NB4 (cell line): ENCODE results near the gene ATRNL1.
"Not testable (repeated sequence)": the region's sequence is repeated elsewhere in the genome, so short reads cannot be mapped to it uniquely, and the experiment has no call there.

Experiments
- DNase-seq: peaks from one replicate; pipeline ENCODE4 v3.0.0; 2010; ENCODE audit warnings: low read depth
- H3K4me3 ChIP-seq: one replicate; pipeline ENCODE4 v1.5.1; 2011; ENCODE audit warnings: mild to moderate bottlenecking, low read depth, low read length, moderate library complexity
- CTCF ChIP-seq: IDR thresholded peaks from one replicate; pipeline ENCODE4 v1.5.1; 2012; ENCODE audit warnings: low read depth, low read length
- MAX ChIP-seq: IDR thresholded peaks from 2 replicates; pipeline ENCODE4 v1.6.1; 2011; ENCODE audit warnings: low read depth, low read length
- MYC ChIP-seq: IDR thresholded peaks from 2 replicates; pipeline ENCODE4 v1.6.1; 2011; ENCODE audit warnings: low read depth, low read length
- POLR2A ChIP-seq: IDR thresholded peaks from 2 replicates; pipeline ENCODE4 v1.6.1; 2011; ENCODE audit warnings: mild to moderate bottlenecking; ENCODE audit not compliant: insufficient read length; ENCODE audit errors: extremely low read depth

ATRNL1 gene

DNA sequence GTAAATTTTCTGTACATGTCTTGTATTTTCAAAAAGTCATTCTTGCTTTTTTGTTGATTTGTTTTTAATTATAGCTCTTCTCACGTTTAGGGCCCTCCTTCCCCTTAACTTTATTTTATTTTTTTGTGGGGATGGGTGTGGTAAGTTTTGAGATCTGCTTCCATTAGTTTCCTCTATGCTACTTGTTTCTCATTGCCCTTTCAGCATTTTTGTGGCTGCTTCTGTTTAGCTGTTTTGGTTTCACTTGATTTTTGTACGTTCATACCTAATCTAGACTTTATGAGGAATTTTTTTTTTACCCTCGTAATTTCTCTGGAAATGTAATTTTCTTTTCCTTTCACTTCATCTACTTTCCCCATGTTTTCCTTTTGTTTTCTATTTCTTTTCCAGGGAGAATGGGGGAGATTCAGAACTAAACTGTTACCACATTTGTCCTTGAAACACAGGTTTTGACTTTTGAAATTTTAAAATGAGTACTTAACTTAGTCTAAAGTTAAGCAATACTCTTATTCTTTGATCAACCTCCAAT lies 80.8 kb downstream of the ATRNL1 start:
- H3K4me3 ChIP-seq = no peak overlapping the region
- DNase-seq = no peak
- TF ChIP-seq CTCF (no peak), MAX (no peak), POLR2A (no peak), MYC (no peak)

DNA sequence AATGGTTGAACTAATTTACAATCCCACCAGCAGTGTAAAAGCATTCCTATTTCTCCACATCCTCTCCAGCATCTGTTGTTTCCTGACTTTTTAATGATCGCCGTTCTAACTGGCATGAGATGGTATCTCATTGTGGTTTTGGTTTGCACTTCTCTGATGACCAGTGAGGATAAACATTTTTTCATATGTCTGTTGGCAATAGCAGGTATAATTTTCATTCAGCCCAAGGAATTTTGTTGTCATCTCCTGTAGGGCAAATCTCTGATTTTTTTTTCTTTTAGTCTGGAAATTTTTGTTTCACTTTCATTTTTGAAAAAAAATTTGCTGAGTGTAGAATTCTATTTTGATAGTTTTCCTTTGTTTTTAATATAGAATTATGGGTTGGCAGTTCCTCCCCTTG lies 114.1 kb downstream of the ATRNL1 start:
- DNase-seq, H3K4me3 ChIP-seq: not testable (repeated sequence)

- TF ChIP-seq CTCF (no peak), MYC (no peak), MAX (no peak), POLR2A (no peak)
- DNase-seq = no peak
- no peak overlapping the region for H3K4me3 ChIP-seq
These were observed 116.0 kb downstream of the ATRNL1 start for GRCh38 chr10:115209133-115209532.

- no peak for DNase-seq
- TF ChIP-seq MAX (no peak), MYC (no peak), CTCF (no peak), POLR2A (no peak)
- H3K4me3 ChIP-seq = no peak overlapping the region
These were observed 121.7 kb downstream of the ATRNL1 start for GRCh38 chr10:115214829-115215228.

GRCh38 chr10:115219203-115219602 lies 126.0 kb downstream of the ATRNL1 start:
- TF ChIP-seq POLR2A = no peak
- H3K4me3 ChIP-seq = no peak overlapping the region
- no peak for DNase-seq

DNA sequence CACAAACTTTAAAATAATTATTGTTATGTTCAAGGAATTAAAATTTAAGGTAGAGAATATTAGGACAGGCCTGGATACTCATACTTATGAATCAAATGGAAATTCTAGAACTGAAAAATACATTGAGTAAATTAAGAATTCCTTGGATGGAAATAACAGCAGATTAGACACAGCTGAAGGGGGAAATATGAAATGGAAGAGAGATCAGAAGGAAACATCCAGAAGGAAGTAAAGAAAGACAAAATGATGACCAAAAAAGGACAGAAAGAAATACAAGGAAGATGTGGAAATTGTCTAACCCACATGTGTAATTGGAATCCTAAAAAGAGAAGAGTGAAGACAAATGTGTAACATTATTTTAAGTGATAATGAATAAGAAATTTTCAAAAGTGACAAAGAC lies 128.9 kb downstream of the ATRNL1 start:
- H3K4me3 ChIP-seq = no peak overlapping the region
- no peak for TF ChIP-seq POLR2A
- TF ChIP-seq MYC = no peak
- TF ChIP-seq CTCF = no peak
- TF ChIP-seq MAX = no peak
- no peak for DNase-seq

DNA sequence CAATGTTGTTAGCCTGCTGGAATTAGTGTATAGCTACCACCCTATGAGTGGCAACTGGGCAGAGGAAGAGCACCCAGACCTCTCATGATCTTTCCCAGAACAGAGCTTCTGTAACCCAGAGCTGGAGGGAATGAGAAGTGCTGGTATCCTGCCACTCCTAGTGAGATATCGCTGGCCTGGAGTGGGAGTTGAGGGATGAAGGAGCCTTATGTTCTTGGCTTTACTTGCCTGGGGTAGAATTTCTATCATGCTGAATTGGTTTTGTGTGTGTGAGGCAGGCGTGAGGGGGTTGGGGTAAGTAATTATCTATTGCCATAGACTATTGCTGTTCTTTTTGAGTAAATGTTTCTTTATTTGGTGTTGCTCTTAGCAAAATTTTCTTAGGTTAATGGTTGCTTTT lies 146.6 kb downstream of the ATRNL1 start:
- no peak for DNase-seq
- TF ChIP-seq CTCF (no peak), MAX (no peak), POLR2A (no peak), MYC (no peak)
- H3K4me3 ChIP-seq = no peak overlapping the region
